Germinal center (tissue), 1 donor: ENCODE measurements around the gene PRR12.
"Not testable (repeated sequence)": the region's sequence is repeated elsewhere in the genome, so short reads cannot be mapped to it uniquely, and the experiment has no call there.

Experiments used
- DNase-seq: peaks from one replicate; pipeline ENCODE4 v3.0.0; 2012; ENCODE audit warnings: mixed read lengths, low spot score

PRR12 gene

GRCh38 chr19:49617860-49618259 lies 26.9 kb downstream of the PRR12 start:
- not testable (repeated sequence) for DNase-seq

DNA sequence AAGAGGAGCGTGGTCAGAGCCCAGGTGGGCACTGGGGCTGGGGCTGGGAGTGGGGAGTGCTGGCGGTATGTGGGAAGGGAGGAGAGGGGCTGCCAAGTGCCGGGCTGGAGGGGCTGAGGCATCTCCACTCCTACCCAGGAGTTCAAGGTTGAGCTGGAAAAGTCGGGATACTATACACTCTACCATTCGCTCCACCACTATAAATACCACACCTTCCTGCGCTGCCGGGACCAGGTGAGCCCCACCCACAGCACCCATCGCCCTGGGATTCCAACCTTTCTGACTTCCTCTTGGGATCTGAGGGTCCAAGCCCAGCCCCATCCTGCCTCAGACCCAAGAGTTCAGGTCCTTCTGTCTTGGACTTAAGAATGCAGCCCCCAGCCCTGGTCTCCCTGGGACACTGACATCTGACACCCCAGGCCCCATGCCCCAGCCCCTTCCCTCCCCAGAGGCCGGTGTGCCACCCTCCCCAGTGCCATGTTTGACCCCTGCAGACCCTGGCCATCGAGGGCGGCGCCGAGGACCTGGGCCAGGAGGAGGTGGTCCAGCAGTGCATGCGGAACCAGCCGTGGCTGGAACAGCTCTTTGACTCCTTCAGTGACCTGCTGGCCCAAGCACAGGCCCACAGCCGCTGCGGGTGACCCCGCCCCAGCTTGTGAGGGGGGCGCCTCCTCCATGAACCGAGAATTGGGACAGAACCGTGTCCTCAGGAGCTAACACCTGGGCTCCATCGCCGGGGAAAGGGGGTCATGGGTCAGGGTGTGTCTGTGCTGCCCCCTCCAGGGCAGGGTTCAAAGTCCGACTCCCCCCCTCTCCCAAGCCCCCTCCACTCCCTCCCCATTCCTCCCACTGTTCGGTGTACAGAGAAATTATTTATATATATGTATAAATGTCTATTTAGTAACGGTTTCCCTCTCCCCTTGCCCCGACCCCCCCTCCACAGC lies 34.3 kb downstream of the PRR12 start:
- no peak for DNase-seq

GRCh38 chr19:49626226-49626625 lies 35.2 kb downstream of the PRR12 start:
- no peak for DNase-seq

- no peak for DNase-seq
Observed at GRCh38 chr19:49629659-49630058, 38.7 kb downstream of the PRR12 start.

DNA sequence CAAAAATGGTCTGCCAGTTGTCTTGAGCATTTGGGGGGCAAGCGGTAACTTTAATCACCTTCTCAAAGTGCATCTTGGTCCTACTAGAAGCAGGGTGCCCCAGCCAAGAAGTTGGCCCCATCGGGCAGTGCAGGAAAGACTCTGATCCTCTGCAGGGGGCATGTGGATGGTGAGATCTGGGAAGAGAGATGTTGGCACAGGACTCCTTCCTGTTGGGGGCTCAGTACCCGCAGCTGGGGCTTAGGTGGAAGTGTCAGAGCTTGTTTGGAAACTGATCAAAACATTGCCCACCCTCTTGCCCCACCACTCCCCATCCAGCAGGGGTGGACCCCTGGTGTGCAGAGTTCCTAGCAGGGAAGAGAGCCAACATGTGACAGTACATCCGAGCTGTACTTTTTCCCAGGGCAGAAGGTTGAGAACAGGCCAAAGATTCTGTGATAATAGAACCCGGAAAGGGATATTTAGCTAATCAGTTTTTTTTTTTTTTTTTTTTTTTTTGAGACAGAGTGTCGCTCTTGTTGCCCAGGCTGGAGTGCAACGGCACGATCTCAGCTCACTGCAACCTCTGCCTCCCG lies 40.1 kb downstream of the PRR12 start:
- DNase-seq = no peak

GRCh38 chr19:49631610-49632192 lies 40.7 kb downstream of the PRR12 start:
- DNase-seq = no peak

- DNase-seq = no peak
Observed at GRCh38 chr19:49632576-49632975, 41.6 kb downstream of the PRR12 start.

GRCh38 chr19:49633273-49633672 lies 42.3 kb downstream of the PRR12 start:
- not testable (repeated sequence) for DNase-seq

GRCh38 chr19:49635530-49636232 lies 44.7 kb downstream of the PRR12 start:
- no peak for DNase-seq

GRCh38 chr19:49636233-49636932 lies 45.4 kb downstream of the PRR12 start:
- no peak for DNase-seq

DNA sequence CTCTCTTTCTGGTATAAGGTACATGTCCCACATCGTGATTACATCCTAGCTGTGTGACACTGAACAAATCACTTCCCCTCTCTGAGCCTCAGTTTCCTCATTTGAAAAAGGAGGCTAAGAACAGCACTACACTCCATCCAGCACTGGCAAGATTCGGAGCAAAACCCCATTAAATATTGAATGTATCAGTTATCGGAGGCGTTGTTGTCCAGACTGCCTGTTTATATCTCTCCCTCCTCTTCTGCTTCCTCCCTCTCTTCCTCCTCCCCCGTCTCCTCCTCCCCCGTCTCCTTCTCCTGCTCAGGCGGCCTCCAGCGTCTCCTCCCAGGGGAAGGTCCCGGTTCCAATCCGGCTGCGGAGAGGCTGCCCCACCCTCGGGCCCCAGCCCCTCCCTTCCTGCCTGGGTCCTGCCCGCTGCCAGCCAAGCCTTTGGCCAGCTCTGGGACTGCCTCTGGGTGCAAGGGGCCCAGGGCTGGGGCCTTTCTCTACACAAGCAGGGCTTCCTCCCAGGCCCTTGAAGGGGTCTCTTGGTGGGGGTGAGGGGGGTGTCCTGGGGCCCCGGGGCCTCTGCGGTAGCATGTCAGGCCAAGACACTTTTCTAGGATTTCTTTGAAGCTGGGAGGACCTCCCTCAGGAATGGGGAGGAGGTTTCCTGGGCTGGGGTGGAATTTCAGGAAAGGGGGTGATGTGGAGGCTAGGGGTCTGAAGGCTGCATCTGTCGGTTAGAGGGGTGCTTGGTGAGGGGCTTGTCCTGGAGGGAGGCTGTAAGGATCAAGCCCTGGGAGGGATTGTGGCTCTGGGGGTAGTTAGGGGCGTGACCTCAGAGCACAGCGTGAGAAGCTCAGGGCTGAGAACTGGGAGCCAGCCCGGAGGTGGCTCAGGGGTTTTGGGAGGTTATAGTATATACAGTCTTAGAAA lies 47.1 kb downstream of the PRR12 start:
- DNase-seq = no peak

- no peak for DNase-seq
Observed at GRCh38 chr19:49639401-49640112, 48.6 kb downstream of the PRR12 start.

GRCh38 chr19:49640113-49640898 lies 49.3 kb downstream of the PRR12 start, which contains the start of gene RRAS:
TSS of gene RRAS (minus strand) at chr19:49640143. CDS start at chr19:49640098, 45 bp downstream.
- peak; percentile 97 for DNase-seq

DNA sequence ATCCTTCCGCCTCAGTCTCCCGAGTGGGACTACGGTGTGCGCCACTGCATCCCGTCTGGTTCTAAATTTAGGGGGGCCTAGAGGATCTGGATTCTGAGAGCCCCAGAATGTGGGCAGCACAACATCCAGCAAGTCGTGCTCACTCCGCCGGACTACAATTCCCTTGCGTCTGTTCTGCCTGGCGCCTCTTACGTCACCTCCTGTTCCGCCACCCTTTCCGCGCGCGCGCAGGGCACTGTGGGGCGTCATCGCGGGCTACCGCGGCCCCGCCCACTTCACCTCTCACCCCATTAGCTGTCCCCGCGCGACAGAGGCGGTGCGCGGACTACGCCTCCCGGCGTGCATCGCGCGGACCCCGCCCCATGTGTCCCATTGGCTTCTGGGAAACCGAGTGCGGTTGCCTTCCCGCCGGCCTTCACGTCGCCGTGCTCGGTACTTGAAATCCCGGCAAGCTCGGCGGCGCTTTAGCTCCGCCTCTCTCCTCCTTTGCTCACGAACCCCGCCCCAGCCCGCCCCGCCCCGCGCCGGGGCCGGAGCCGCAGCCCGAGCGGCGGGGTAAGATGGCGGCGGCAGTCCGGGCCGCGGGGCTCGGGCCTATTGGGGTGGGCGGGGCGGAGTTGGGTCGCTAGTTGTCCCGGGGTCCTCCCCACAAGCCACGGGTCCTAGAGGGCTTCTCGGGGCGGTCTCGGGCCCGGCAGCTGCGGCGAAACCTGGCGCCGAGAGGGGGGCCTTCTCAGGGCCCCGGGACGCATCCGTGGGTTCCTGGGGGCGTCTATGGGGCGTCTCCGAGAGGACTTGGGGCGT lies 50.9 kb downstream of the PRR12 start, which contains the start of gene SCAF1:
SCAF1 (plus strand) TSS at position 522 of the 804 bp plus-strand sequence. CDS start 2,818 bp downstream, outside the sequence.
- DNase-seq = peak; percentile 96

DNA sequence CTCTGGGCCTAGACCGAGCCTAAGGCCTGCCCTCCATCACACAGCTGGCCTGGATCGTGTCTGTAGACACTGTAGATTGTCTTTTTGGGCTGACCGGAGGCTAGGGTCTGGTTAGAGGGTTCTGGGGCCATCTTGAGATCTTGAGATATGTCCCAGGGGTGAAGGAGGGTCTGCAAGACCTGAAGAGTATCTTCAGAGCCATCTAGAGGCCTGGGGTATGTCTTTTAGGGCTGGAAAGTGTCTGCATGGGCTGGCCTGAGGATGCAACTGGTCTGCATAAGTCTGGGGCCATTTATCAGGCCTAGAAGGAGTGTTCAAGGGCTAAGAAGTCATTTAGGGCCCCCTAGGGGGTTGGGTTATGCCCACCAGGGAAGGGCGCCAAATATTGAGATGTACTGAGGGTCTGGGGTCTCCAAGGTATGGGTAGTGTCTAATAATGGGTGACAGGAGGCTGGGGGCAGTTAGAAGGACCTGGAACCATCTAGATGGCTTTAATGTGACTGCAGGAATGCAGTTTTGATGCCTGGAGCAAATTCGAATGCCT lies 51.6 kb downstream of the PRR12 start:
- DNase-seq = no peak

DNA sequence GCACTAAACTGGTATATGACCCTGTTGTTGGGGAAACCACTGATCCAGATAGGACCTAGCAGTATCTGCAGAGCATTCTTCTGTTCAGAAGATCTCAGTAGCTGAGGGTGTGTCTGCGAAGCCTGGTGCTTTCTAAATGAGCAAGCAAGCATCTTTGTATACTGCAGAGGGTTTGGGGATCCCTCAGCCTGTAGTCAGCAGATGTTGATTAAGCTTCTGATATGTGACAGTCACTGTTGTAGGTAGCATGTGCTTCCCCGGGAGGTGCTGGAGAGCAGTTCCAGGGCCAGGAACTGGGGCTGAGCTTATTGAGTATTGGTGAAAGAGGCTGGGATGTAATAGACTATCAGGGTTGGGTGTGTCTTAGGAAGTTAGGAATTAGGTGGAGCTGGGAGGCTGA lies 52.5 kb downstream of the PRR12 start:
- DNase-seq = no peak

DNA sequence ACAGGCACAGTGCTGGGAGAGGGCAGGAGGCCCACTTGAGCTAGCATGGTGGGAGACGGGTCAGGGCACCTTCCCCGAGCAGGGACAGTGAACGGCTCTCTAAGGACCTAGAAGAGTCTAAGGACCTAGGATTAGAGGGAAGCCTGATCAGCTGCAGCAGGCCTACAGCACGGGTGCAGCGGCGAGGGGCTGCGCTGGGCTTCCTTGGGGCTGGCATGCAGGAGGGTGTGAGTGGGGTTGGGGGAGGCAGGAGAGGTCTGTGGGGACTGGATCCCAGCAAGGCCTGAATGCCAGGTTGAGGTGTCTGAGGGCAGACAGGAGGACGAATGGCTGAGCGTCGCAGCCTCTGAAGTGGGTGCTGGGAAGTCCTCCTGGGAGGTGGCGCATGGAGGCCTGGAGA lies 54.6 kb downstream of the PRR12 start:
- DNase-seq = no peak

- no peak for DNase-seq
Observed at GRCh38 chr19:49645995-49646394, 55.0 kb downstream of the PRR12 start.
